GM12872 (cell line): ENCODE data around the gene KRTAP10-12.

Experiments used
- TF ChIP-seq, protein P1 (sequence below): IDR thresholded peaks from 3 replicates; pipeline ENCODE4 v1.5.1; 2011; ENCODE audit warnings: low read depth, mild to moderate bottlenecking, low read length, moderate library complexity; ENCODE audit not compliant: insufficient read depth

Gene KRTAP10-12

DNA sequence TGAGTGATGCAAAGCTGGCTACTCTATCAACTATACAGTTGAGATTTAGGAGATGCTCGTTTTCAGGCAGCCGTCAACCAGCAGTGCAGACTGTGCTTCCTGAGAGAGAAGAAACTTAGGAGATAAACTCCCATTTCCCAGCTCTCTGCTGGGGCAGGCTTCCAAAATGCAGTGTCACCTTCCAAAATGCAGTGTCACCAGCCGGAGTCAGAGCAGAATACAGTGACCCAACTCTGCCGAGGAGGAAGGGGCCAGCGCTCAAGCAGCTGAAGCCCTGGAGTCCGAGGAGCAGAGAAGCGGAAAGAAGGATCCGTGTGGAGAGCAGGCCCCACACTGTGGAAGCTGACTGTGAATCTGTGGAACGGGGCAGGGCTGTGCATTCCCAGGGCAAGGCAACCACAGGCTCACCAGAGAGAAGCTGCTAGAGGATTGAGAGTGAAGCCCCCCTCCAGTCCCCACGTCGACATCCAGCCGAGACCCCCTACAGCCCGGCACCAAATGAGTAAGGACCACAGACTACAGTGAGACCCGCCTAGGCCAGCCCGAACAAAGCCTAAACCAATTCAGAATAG lies 14.3 kb upstream of the KRTAP10-12 start:
- TF ChIP-seq, protein P1, sequence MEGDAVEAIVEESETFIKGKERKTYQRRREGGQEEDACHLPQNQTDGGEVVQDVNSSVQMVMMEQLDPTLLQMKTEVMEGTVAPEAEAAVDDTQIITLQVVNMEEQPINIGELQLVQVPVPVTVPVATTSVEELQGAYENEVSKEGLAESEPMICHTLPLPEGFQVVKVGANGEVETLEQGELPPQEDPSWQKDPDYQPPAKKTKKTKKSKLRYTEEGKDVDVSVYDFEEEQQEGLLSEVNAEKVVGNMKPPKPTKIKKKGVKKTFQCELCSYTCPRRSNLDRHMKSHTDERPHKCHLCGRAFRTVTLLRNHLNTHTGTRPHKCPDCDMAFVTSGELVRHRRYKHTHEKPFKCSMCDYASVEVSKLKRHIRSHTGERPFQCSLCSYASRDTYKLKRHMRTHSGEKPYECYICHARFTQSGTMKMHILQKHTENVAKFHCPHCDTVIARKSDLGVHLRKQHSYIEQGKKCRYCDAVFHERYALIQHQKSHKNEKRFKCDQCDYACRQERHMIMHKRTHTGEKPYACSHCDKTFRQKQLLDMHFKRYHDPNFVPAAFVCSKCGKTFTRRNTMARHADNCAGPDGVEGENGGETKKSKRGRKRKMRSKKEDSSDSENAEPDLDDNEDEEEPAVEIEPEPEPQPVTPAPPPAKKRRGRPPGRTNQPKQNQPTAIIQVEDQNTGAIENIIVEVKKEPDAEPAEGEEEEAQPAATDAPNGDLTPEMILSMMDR, result no peak

DNA sequence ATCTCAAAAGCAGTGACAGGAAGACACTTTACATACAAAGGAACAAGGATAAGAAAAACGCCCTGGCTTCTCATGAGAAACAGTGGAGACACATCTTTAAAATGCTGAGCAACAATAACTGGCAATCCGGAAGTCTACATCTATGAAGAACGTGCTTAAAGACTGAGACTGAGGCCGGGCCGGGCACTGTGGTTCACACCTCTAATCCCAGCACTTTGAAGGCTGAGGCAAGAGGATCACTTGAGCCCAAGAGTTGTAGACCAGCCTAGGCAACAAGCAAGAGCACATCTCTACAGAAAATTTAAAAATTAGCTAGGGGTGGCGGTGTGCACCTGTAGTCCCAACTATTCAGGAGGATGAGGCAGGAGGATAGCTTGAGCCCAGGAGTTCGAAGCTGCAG lies 12.9 kb upstream of the KRTAP10-12 start:
- TF ChIP-seq, protein P1, result no peak

DNA sequence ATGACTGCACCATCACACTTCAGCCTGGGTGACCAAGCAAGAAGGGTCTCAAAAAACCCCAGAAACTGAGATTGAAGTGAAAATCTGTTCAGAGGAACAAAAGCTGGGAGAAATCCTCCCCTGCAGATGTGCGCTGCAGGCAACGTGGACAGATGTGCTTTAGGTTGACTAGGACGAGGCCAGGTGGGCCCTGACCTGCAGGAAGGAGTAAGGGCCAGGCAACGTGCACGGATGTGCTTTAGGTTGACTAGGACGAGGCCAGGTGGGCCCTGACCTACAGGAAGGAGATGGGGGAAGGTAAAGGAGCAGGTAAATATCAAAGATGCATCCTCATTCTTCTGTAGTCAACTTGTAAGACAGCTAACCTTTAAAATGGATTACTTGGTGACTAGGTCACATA lies 12.5 kb upstream of the KRTAP10-12 start:
- TF ChIP-seq, protein P1, result no peak

DNA sequence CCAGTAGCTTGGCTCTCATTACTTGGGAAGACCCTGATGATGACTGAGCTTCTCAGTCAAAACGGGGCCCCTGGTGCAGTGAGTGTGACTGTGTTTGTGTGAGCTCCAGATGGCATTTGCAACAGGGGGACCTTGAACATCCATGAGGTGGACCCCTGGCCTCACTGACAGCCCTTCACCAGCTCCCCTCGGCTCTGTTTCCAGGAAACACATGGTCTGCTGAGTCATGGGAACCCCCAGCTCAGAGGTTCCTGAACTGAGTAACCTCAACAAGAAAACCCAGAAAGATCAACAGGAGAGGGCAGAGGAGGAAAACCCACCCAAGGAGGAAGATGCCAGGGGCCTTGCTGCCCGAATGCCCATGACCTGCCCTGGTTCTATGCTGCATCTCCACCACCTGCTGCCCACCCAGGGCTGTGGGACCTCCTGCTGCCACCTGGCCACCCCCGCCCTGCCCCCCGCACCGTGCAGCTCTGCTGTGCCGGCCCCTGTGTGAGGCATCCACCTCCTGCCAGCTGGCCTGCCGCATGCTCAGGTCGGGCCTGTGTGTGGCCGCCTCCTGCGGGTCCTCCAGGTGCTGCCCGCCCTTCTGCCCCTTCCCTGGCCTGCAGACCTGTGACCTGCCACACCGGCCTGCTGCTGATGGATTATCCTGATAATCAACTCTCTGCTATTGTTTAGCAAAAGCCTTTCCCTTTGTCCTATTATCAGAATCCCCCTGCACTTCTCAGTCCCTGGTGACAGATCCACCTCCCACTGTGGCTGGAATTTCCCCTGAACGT lies 10.8 kb upstream of the KRTAP10-12 start:
- TF ChIP-seq, protein P1, result no peak

DNA sequence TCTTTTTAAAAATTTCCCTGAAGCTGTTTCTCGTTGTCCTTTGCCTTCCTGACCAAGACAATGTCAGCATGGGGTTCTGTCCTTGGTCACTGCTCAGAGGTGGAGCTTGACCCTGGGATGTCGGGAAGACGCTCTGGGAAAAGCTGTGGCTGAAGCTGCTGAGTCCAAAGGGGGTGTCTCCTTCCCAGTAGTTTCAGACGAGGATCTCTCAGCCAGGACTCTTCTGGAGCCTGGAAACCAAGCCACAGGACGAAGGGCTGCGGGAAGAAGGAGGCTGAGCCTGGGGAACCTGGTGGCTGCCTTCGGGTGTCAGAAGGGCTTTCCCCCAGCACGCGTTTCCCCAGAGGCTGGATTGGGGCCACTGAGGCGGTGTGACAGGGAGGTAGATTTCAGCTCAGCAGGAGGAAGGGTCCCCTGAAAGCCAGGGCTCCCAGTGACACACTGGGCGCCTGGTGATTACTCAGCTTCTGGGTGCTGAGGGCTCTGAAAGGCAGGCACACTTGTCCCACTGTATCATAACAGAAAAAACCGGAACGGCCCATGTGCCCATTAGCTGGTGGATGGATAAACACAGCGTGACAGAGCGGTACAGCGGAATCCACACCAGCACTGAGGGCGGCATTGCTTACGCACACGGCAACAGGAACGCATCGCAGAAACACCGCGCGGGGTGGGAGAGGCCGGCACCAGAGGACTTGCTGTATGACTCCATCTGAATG lies 10.0 kb upstream of the KRTAP10-12 start:
- TF ChIP-seq, protein P1, result no peak

DNA sequence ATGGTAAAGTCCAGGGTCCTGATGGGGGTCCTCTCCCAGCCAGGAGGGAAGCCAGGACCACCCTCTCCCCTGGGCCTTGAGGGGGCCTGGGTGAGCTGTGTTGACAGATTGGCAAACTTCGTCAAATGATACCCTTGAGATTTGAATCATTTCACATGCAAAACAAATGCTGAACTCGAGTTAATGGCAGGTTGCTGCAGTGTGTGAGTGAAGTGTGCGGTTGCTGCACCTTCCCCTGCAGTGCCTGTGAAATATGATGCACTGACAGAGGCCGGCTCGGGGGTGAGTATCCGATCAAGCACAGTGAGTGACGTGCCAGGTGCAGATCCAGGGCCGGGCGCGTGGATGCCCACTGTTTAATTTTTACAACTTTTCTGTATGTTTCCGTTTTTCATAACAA lies 9.3 kb upstream of the KRTAP10-12 start:
- TF ChIP-seq, protein P1, result no peak

DNA sequence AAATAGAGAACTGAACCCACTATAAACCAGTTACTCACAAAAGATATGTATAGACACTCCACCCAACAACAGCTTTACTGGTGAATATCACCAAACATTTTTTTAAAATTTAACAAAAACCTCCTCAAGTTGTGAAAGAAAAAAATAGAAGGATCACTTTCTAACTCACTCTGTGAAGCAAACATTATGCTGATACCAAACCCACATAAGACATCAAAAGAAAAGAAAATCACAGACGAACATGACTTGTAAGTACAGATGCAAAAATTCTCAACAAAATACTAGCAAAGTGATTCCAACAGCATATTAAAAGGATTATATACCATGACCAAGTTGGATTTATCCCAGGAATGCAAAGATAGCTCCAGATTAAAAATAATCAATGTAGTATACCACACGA lies 5.3 kb upstream of the KRTAP10-12 start:
- TF ChIP-seq, protein P1, result no peak
